Measurements from ENCODE around the gene DSE.

GRCh38 chr6:116359835-116360234 is 10.9 kb upstream of the DSE start:
- TF ChIP-seq CTCF (IDR thresholded peaks at IDR 0.05): no peak
- TF ChIP-seq POLR2A (IDR thresholded peaks at IDR 0.05): no peak
